GM12878 (cell line): ENCODE results near the gene CAPN15. TPM values are rescaled to one million over a fixed set of nuclear protein-coding genes. Genes with fewer than 3 reads are reported as not detected.

ENCODE experiments used
- ATAC-seq: fragments of 200-7000 bp; cut with Tn5 transposase; 3 replicates; pipeline ENCODE4 v1.9.1; 2020; ENCODE audit warnings: mild to moderate bottlenecking, moderate library complexity
- BruUV-seq: library from RNA; stranded (reverse); fragments of 400-500 nt; replicated peaks from 2 replicates; lab custom pipeline; 2021; lab: Mats Ljungman, UMichigan
- CTCF ChIA-PET: fragments of 300-600 bp; sonication (Branson Sonifier 250); formaldehyde crosslinking; extraction: SDS; loops from one replicate; lab custom pipeline; 2021; ENCODE audit warnings: inconsistent platforms; lab: Yijun Ruan, JAX
- POLR2A ChIA-PET: fragments of 350-600 bp; formaldehyde crosslinking; extraction: SDS; loops from one replicate; lab custom pipeline; 2021; ENCODE audit warnings: inconsistent platforms; lab: Charles Lee
- RAD21 ChIA-PET: fragments of 300-600 bp; sonication (Branson Sonifier 250); formaldehyde crosslinking; loops from one replicate; lab custom pipeline; 2023; ENCODE audit warnings: antibody characterized with exemption; ENCODE audit not compliant: unreplicated experiment; lab: Charles Lee
- SMC1A ChIA-PET: fragments of 300-600 bp; sonication (Branson Sonifier 250); formaldehyde crosslinking; loops from one replicate; lab custom pipeline; 2023; ENCODE audit not compliant: unreplicated experiment, uncharacterized antibody; lab: Charles Lee
- DNase-seq: peaks from one replicate; pipeline ENCODE4 v3.0.0-alpha.2; 2011; ENCODE audit warnings: low read depth, low spot score
- FAIRE-seq: peaks from 3 replicates; lab custom pipeline; 2011; peaks lifted over from hg19 to GRCh38; lab: Jason Lieb, UNC
- H2AFZ ChIP-seq: 2 replicates; pipeline ENCODE4 v1.6.0; 2011; ENCODE audit warnings: low read depth, low read length, control low read depth; ENCODE audit not compliant: control insufficient read depth
- H3K27ac ChIP-seq: 2 replicates; pipeline ENCODE4 v1.5.1; 2011; ENCODE audit warnings: control low read depth; ENCODE audit not compliant: control insufficient read depth, insufficient read depth
- H3K27me3 ChIP-seq, 2 experiments: replicated peaks in 1 of 2; 2 replicates each; pipeline versions ENCODE4 v1.6.0 to v1.6.1; 2011; ENCODE audit warnings: low read length in 1 of 2; ENCODE audit not compliant: control insufficient read depth in 2 of 2, insufficient read depth in 2 of 2
- H3K36me3 ChIP-seq, 2 experiments: 2 replicates each; pipeline ENCODE4 v1.5.1; 2011; ENCODE audit warnings: low read length in 1 of 2; ENCODE audit not compliant: control insufficient read depth in 2 of 2, insufficient read depth in 2 of 2
- H3K4me1 ChIP-seq: 2 replicates; pipeline ENCODE4 v1.6.1; 2011; ENCODE audit warnings: mild to moderate bottlenecking, low read length, moderate library complexity, mixed read lengths; ENCODE audit not compliant: control insufficient read depth, insufficient read depth
- H3K4me2 ChIP-seq: 2 replicates; pipeline ENCODE4 v1.6.0; 2011; ENCODE audit warnings: control low read depth; ENCODE audit not compliant: control insufficient read depth, insufficient read depth
- H3K4me3 ChIP-seq: fragments of 200-600 bp; sonication (generic); 2 replicates; pipeline ENCODE4 v1.5.1; 2016
- H3K79me2 ChIP-seq: 2 replicates; pipeline ENCODE4 v1.6.0; 2011; ENCODE audit warnings: low read length; ENCODE audit not compliant: control insufficient read depth, insufficient read depth
- H3K9ac ChIP-seq: 2 replicates; pipeline ENCODE4 v1.8.0; 2011; ENCODE audit warnings: low read length, control low read depth, mixed read lengths; ENCODE audit not compliant: control insufficient read depth, insufficient read depth
- H3K9me3 ChIP-seq: replicated peaks from 3 replicates; pipeline ENCODE4 v1.5.1; 2011; ENCODE audit warnings: mild to moderate bottlenecking, low read length; ENCODE audit not compliant: control insufficient read depth, insufficient read depth
- H4K20me1 ChIP-seq: 2 replicates; pipeline ENCODE4 v1.6.0; 2011; ENCODE audit not compliant: control insufficient read depth, insufficient read depth
- ATF2 ChIP-seq: IDR thresholded peaks from 2 replicates; pipeline ENCODE4 v1.6.1; 2012; ENCODE audit warnings: low read length, inconsistent platforms
- BCLAF1 ChIP-seq: fragments of 450-650 bp; IDR thresholded peaks from 2 replicates; pipeline ENCODE4 v1.6.1; 2017; ENCODE audit warnings: antibody characterized with exemption, mild to moderate bottlenecking, moderate library complexity
- JUND ChIP-seq: IDR thresholded peaks from 2 replicates; pipeline ENCODE4 v1.6.1; 2012; ENCODE audit warnings: low read depth, mild to moderate bottlenecking, low read length, improper control_type of control experiment, moderate library complexity
- KLF5 ChIP-seq: fragments of 450-650 bp; IDR thresholded peaks from 2 replicates; pipeline ENCODE4 v1.6.1; 2014; ENCODE audit warnings: mild to moderate bottlenecking; ENCODE audit not compliant: partially characterized antibody
- NR2F1 ChIP-seq: fragments of 450-650 bp; conservative IDR thresholded peaks from 2 replicates; pipeline ENCODE4 v1.6.1; 2017; ENCODE audit warnings: mild to moderate bottlenecking
- PKNOX1 ChIP-seq: fragments of 450-650 bp; IDR thresholded peaks from 2 replicates; pipeline ENCODE4 v1.6.1; 2016; ENCODE audit warnings: mild to moderate bottlenecking
- RAD51 ChIP-seq: fragments of 450-650 bp; IDR thresholded peaks from 2 replicates; pipeline ENCODE4 v1.6.1; 2016; ENCODE audit warnings: moderate library complexity, mild to moderate bottlenecking, inconsistent platforms
- SMAD5 ChIP-seq: IDR thresholded peaks from 2 replicates; pipeline ENCODE4 v1.6.1; 2016; ENCODE audit warnings: antibody characterized with exemption, low read depth
- ZBTB33 ChIP-seq: fragments of 450-650 bp; IDR thresholded peaks from 2 replicates; pipeline ENCODE4 v1.6.1; 2017; ENCODE audit warnings: mild to moderate bottlenecking
- ZNF384 ChIP-seq: IDR thresholded peaks from 2 replicates; pipeline ENCODE4 v1.6.1; 2012; ENCODE audit warnings: low read depth, mild to moderate bottlenecking, low read length, improper control_type of control experiment, borderline replicate concordance
- ZNF592 ChIP-seq: fragments of 450-650 bp; IDR thresholded peaks from 2 replicates; pipeline ENCODE4 v1.6.1; 2017; ENCODE audit warnings: mild to moderate bottlenecking, moderate library complexity
- whole genome bisulfite sequencing: methylation state at CpG from one replicate; pipeline ENCODE4 v1.1.6; 2016; ENCODE audit warnings: low lambda C conversion rate; ENCODE audit not compliant: insufficient replicate concordance, insufficient coverage; ENCODE audit errors: missing lambda C conversion rate; 5-methylcytosine and 5-hydroxymethylcytosine counted together
- in situ Hi-C: fragments of 300-500 bp; cut with MboI; formaldehyde crosslinking; loops from 9 replicates; pipeline ENCODE4 v1.14.3; 2018; ENCODE audit warnings: mixed read lengths
- intact Hi-C: fragments of 100-400 bp; cut with micrococcal nuclease; formaldehyde crosslinking; loops from one replicate; pipeline ENCODE4 v1.14.2; 2022; ENCODE audit not compliant: unreplicated experiment
- polyA plus RNA-seq, 11 experiments: library from polyadenylated mRNA; depleted of rRNA in 4 of 11; unstranded in 6 of 11; stranded (reverse) in 5 of 11; fragments of >200 nt; fragmentation: Nextera tagmentation in 4 of 11; fragmentation: Illumina TruSeq in 1 of 11; extraction: Ambion mirVana in 4 of 11; extraction: Trizol in 1 of 11; gene quantifications; 1 replicate in 1 of 11; 2 replicates in 10 of 11; pipeline versions ENCODE4 v1.2.1 to v1.2.3, GENCODE V29; 2011 to 2016; ENCODE audit warnings: inconsistent platforms in 2 of 11, missing spikeins in 2 of 11, low read depth in 1 of 11
- total RNA-seq, 4 experiments: library from RNA; depleted of rRNA in 3 of 4; stranded (reverse); fragments of >200 nt in 3 of 4; fragmentation: Illumina TruSeq in 1 of 4; extraction: Trizol in 1 of 4; gene quantifications; 2 replicates each; pipeline versions ENCODE4 v1.2.1 to v1.2.3, GENCODE V29; 2013 to 2021

CAPN15 gene
- total and polyA plus RNA-seq, 10 of the 15 experiments (the other 5 are each of a cell fraction or from before 2014, with no cell fraction given) = 0.40 to 78.5 (median 8.3) TPM

- ATAC-seq (no peak), DNase-seq (no peak), FAIRE-seq (no peak)
- intact Hi-C loops (no loop called here), in situ Hi-C loops (no loop called here)
- H3K9me3 ChIP-seq = no peaks in the 10 kb centered on the region
- BruUV-seq = no TSS peak
- H3K9ac ChIP-seq = no peak overlapping the region
- no peaks in the 10 kb centered on the region; the same call in 1 of the 2 replicates for H4K20me1 ChIP-seq
- H3K4me2 ChIP-seq = no peak overlapping the region
- H3K79me2 ChIP-seq = peaks cover 23% of the 10 kb centered on the region
- no peaks in the 10 kb centered on the region for H3K27me3 ChIP-seq
- no peak overlapping the region for H2AFZ ChIP-seq
- WGBS = 98% methylated on average over 22 of the region's 22 CpGs
- ChIA-PET RAD21 (no interaction called here), SMC1A (no interaction called here), POLR2A (no interaction called here), CTCF (no interaction called here)
- H3K4me3 ChIP-seq = no peak overlapping the region
- no peak overlapping the region for H3K27ac ChIP-seq
- peaks cover 25% of the 10 kb centered on the region for H3K4me1 ChIP-seq
- peaks cover 0 to 2% of the 10 kb centered on the region in 2 experiments; a peak in 3 of 4 replicates for H3K36me3 ChIP-seq
- TF ChIP-seq PKNOX1 = no peak
- no peak for TF ChIP-seq ZNF384
- TF ChIP-seq ATF2 = no peak
- TF ChIP-seq KLF5 = no peak
- no peak for TF ChIP-seq BCLAF1
- TF ChIP-seq ZBTB33 = no peak
- TF ChIP-seq ZNF592 = no peak
- no peak for TF ChIP-seq NR2F1
- no peak for TF ChIP-seq JUND
- TF ChIP-seq SMAD5 = no peak
- no peak for TF ChIP-seq RAD51
Observed at GRCh38 chr16:523097-523741, 4.3 kb upstream of the CAPN15 start.
